Nephron progenitor cell (in vitro differentiated cells): Measurements from ENCODE around the gene USF2.

Source experiments
- DNase-seq: peaks from one replicate; pipeline ENCODE4 v3.0.0; 2021
- H3K27ac Mint-ChIP-seq: 2 replicates; pipeline ENCODE4 v1.8.0; 2021; ENCODE audit warnings: mild to moderate bottlenecking, moderate library complexity, mixed read lengths
- H3K27me3 Mint-ChIP-seq: 2 replicates; pipeline ENCODE4 v1.8.0; 2021; ENCODE audit warnings: mild to moderate bottlenecking, low read depth, mixed read lengths; ENCODE audit not compliant: poor library complexity
- H3K36me3 Mint-ChIP-seq: 2 replicates; pipeline ENCODE4 v1.8.0; 2021; ENCODE audit warnings: low read depth, mixed read lengths
- H3K4me1 Mint-ChIP-seq: 2 replicates; pipeline ENCODE4 v1.8.0; 2021; ENCODE audit warnings: mixed read lengths
- H3K4me3 Mint-ChIP-seq: 2 replicates; pipeline ENCODE4 v1.8.0; 2021; ENCODE audit warnings: mild to moderate bottlenecking, moderate library complexity, mixed read lengths
- H3K9me3 Mint-ChIP-seq: 2 replicates; pipeline ENCODE4 v1.8.0; 2021; ENCODE audit warnings: mild to moderate bottlenecking, moderate library complexity, mixed read lengths
- CTCF ChIP-seq: fragments of 200-600 bp; sonication (generic); IDR thresholded peaks from 2 replicates; pipeline ENCODE4 v1.5.0; 2021; ENCODE audit warnings: antibody characterized with exemption

USF2 gene

GRCh38 chr19:35287713-35288112 is 19.0 kb downstream of the USF2 start:
- H3K4me1 Mint-ChIP-seq = peaks cover 42% of the 10 kb centered on the region
- no peak overlapping the region for H3K27ac Mint-ChIP-seq
- TF ChIP-seq CTCF = no peak
- peaks cover 17% of the 10 kb centered on the region for H3K27me3 Mint-ChIP-seq
- no peak for DNase-seq
- H3K36me3 Mint-ChIP-seq = no peaks in the 10 kb centered on the region
- no peaks in the 10 kb centered on the region for H3K9me3 Mint-ChIP-seq
- H3K4me3 Mint-ChIP-seq = no peak overlapping the region

- H3K4me3 Mint-ChIP-seq = no peak overlapping the region
- peaks cover 14% of the 10 kb centered on the region for H3K27me3 Mint-ChIP-seq
- no peak for TF ChIP-seq CTCF
- H3K9me3 Mint-ChIP-seq = no peaks in the 10 kb centered on the region
- peak overlapping the region; percentile 39 for H3K27ac Mint-ChIP-seq
- no peaks in the 10 kb centered on the region for H3K36me3 Mint-ChIP-seq
- DNase-seq = no peak
- peaks cover 36% of the 10 kb centered on the region for H3K4me1 Mint-ChIP-seq
Observed at GRCh38 chr19:35288331-35288730, 19.6 kb downstream of the USF2 start.

- H3K27ac Mint-ChIP-seq = no peak overlapping the region
- peaks cover 12% of the 10 kb centered on the region for H3K27me3 Mint-ChIP-seq
- DNase-seq = no peak
- H3K9me3 Mint-ChIP-seq = no peaks in the 10 kb centered on the region
- no peak overlapping the region for H3K4me3 Mint-ChIP-seq
- no peaks in the 10 kb centered on the region for H3K36me3 Mint-ChIP-seq
- H3K4me1 Mint-ChIP-seq = peaks cover 35% of the 10 kb centered on the region
- no peak for TF ChIP-seq CTCF
Observed at GRCh38 chr19:35288906-35289305, 20.1 kb downstream of the USF2 start.

- TF ChIP-seq CTCF = no peak
- peaks cover 26% of the 10 kb centered on the region for H3K4me1 Mint-ChIP-seq
- no peak overlapping the region for H3K4me3 Mint-ChIP-seq
- DNase-seq = no peak
- no peaks in the 10 kb centered on the region for H3K36me3 Mint-ChIP-seq
- H3K27ac Mint-ChIP-seq = no peak overlapping the region
- H3K27me3 Mint-ChIP-seq = peaks cover 13% of the 10 kb centered on the region
- no peaks in the 10 kb centered on the region for H3K9me3 Mint-ChIP-seq
Observed at GRCh38 chr19:35290381-35291127, 21.8 kb downstream of the USF2 start.

GRCh38 chr19:35291259-35291658 is 22.5 kb downstream of the USF2 start:
- no peak overlapping the region for H3K27ac Mint-ChIP-seq
- peak overlapping the region; percentile 33 for H3K4me3 Mint-ChIP-seq
- DNase-seq = no peak
- H3K27me3 Mint-ChIP-seq = peaks cover 13% of the 10 kb centered on the region
- no peaks in the 10 kb centered on the region for H3K36me3 Mint-ChIP-seq
- no peak for TF ChIP-seq CTCF
- H3K9me3 Mint-ChIP-seq = no peaks in the 10 kb centered on the region
- peaks cover 26% of the 10 kb centered on the region for H3K4me1 Mint-ChIP-seq

GRCh38 chr19:35291916-35292315 is 23.2 kb downstream of the USF2 start, which contains the start of gene MAG:
MAG (plus strand) TSS chr19:35292161; CDS start chr19:35295409, 3,248 bp downstream.
- Mint-ChIP-seq H3K36me3 (no peaks in the 10 kb centered on the region), H3K4me3 (peak within 1 kb of the TSS; percentile 33)
- no peak for DNase-seq

More at GRCh38 chr19:35291916-35292315, 23.2 kb downstream of the USF2 start, which contains the start of gene MAG:
- no peak within 1 kb of the TSS for H3K27ac Mint-ChIP-seq
- H3K9me3 Mint-ChIP-seq = no peaks in the 10 kb centered on the region
- H3K4me1 Mint-ChIP-seq = peaks cover 26% of the 10 kb centered on the region
- TF ChIP-seq CTCF = no peak
- peaks cover 13% of the 10 kb centered on the region for H3K27me3 Mint-ChIP-seq
